ENCODE results near the gene ATXN10. TPM values are rescaled to one million over a fixed set of nuclear protein-coding genes. Genes with fewer than 3 reads are reported as not detected.

Gene ATXN10
- total RNA-seq, 2 experiments from 2014 or later = 43.8 to 48.0 TPM

- POLR2A ChIA-PET = interaction anchor here (0.5 kb wide), 1 partner anchor 52 kb away, joined by 3 read pairs; no protein-coding TSS in a partner anchor
- H3K4me3 Mint-ChIP-seq = no peak overlapping the region
- Histone ChIP-seq H3K4me3 (ENCODE audit: low read length) (no peak overlapping the region), H3K36me3 (ENCODE audit: insufficient read depth, low read length) (peaks cover 12% of the 10 kb centered on the region), H3K9me3 (ENCODE audit: control insufficient read depth in 1 of 2, insufficient read depth in 1 of 2, low read length in 2 of 2) (no peaks in the 10 kb centered on the region), H3K27ac (ENCODE audit: low read depth in 1 of 2, low read length in 2 of 2) (no peak overlapping the region), H3K4me1 (ENCODE audit: insufficient read depth, low read length) (no peaks in the 10 kb centered on the region), H3K27me3 (ENCODE audit: control insufficient read depth in 1 of 2, insufficient read depth in 2 of 2, low read length in 2 of 2) (no peaks in the 10 kb centered on the region)
- H3K9me3 Mint-ChIP-seq = no peaks in the 10 kb centered on the region
- TF ChIP-seq CTCF (IDR thresholded peaks at IDR 0.05) = no peak
- no peaks in the 10 kb centered on the region for H3K4me1 Mint-ChIP-seq (ENCODE audit: low read depth)
- H3K36me3 Mint-ChIP-seq (ENCODE audit: low read depth) = peaks cover 60% of the 10 kb centered on the region
- no peak overlapping the region for H3K27ac Mint-ChIP-seq
- CTCF ChIA-PET = interaction anchor here (2.6 kb wide), 1 partner anchor 18 kb away, joined by 5 read pairs; no protein-coding TSS in a partner anchor
- no peaks in the 10 kb centered on the region for H3K27me3 Mint-ChIP-seq
- DNase-seq (no peak), ATAC-seq (ENCODE audit: poor library complexity) (no peak)
- intact Hi-C loops (cut with DNase I, micrococcal nuclease) = no loop called here
Measured at GRCh38 chr22:45750626-45751025, 79.0 kb downstream of the ATXN10 start.

GRCh38 chr22:45752036-45752435, 80.4 kb downstream of the ATXN10 start:
- H3K9me3 Mint-ChIP-seq = no peaks in the 10 kb centered on the region
- intact Hi-C loops (cut with DNase I, micrococcal nuclease) = no loop called here
- Histone ChIP-seq H3K4me3 (ENCODE audit: low read length) (no peak overlapping the region), H3K27me3 (ENCODE audit: control insufficient read depth in 1 of 2, insufficient read depth in 2 of 2, low read length in 2 of 2) (no peaks in the 10 kb centered on the region), H3K36me3 (ENCODE audit: insufficient read depth, low read length) (peaks cover 15% of the 10 kb centered on the region), H3K9me3 (ENCODE audit: control insufficient read depth in 1 of 2, insufficient read depth in 1 of 2, low read length in 2 of 2) (no peaks in the 10 kb centered on the region), H3K27ac (ENCODE audit: low read depth in 1 of 2, low read length in 2 of 2) (no peak overlapping the region), H3K4me1 (ENCODE audit: insufficient read depth, low read length) (no peaks in the 10 kb centered on the region)
- no peak for ATAC-seq (ENCODE audit: poor library complexity)
- no peak for DNase-seq
- POLR2A ChIA-PET = no interaction called here
- no peak for TF ChIP-seq CTCF (IDR thresholded peaks at IDR 0.05)
- H3K27ac Mint-ChIP-seq = no peak overlapping the region
- peaks cover 57% of the 10 kb centered on the region for H3K36me3 Mint-ChIP-seq (ENCODE audit: low read depth)
- H3K27me3 Mint-ChIP-seq = no peaks in the 10 kb centered on the region
- CTCF ChIA-PET = interaction anchor here (0.7 kb wide), 1 partner anchor 107 kb away, joined by 4 read pairs; no protein-coding TSS in a partner anchor
- H3K4me3 Mint-ChIP-seq = no peak overlapping the region
- H3K4me1 Mint-ChIP-seq (ENCODE audit: low read depth) = no peaks in the 10 kb centered on the region

- Mint-ChIP-seq H3K27ac (no peak overlapping the region), H3K27me3 (no peaks in the 10 kb centered on the region), H3K9me3 (no peaks in the 10 kb centered on the region), H3K36me3 (ENCODE audit: low read depth) (peaks cover 54% of the 10 kb centered on the region), H3K4me3 (no peak overlapping the region), H3K4me1 (ENCODE audit: low read depth) (no peaks in the 10 kb centered on the region)
- DNase-seq (no peak), ATAC-seq (ENCODE audit: poor library complexity) (no peak)
- Histone ChIP-seq H3K4me3 (ENCODE audit: low read length) (no peak overlapping the region), H3K36me3 (ENCODE audit: insufficient read depth, low read length) (peaks cover 14% of the 10 kb centered on the region), H3K9me3 (ENCODE audit: control insufficient read depth in 1 of 2, insufficient read depth in 1 of 2, low read length in 2 of 2) (no peaks in the 10 kb centered on the region), H3K27ac (ENCODE audit: low read depth in 1 of 2, low read length in 2 of 2) (no peak overlapping the region), H3K27me3 (ENCODE audit: control insufficient read depth in 1 of 2, insufficient read depth in 2 of 2, low read length in 2 of 2) (no peaks in the 10 kb centered on the region), H3K4me1 (ENCODE audit: insufficient read depth, low read length) (no peaks in the 10 kb centered on the region)
- POLR2A ChIA-PET = no interaction called here
- CTCF ChIA-PET = no interaction called here
- intact Hi-C loops (cut with DNase I, micrococcal nuclease) = no loop called here
- TF ChIP-seq CTCF (IDR thresholded peaks at IDR 0.05) = no peak
Measured at GRCh38 chr22:45754822-45755221, 83.2 kb downstream of the ATXN10 start.
